HepG2 (cell line): ENCODE results near the gene NT5DC2. TPM values are rescaled to one million over a fixed set of nuclear protein-coding genes. Genes with fewer than 3 reads are reported as not detected.
A peak's percentile ranks its signal among the peaks of the same experiment; 100 is the strongest.

ENCODE experiments used
- ATAC-seq: fragments of 200-7000 bp; cut with Tn5 transposase; 3 replicates; pipeline ENCODE4 v1.9.1; 2020; ENCODE audit warnings: mild to moderate bottlenecking, moderate library complexity
- BruUV-seq: library from RNA; stranded (reverse); fragments of 400-500 nt; replicated peaks from 2 replicates; lab custom pipeline; 2021; lab: Mats Ljungman, UMichigan
- CTCF ChIA-PET: fragments of 300-600 bp; formaldehyde crosslinking; extraction: SDS; loops from one replicate; lab custom pipeline; 2021; ENCODE audit warnings: low total read pairs, inconsistent platforms, low intra/inter-chr PET ratio; lab: Yijun Ruan, JAX
- POLR2A ChIA-PET: fragments of 350-600 bp; sonication (Branson Sonifier 250); formaldehyde crosslinking; loops from one replicate; lab custom pipeline; 2020; ENCODE audit warnings: antibody characterized with exemption, inconsistent platforms; lab: Yijun Ruan, JAX
- DNase-seq: peaks from one replicate; pipeline ENCODE4 v3.0.0-alpha.2; 2015; ENCODE audit warnings: low spot score
- FAIRE-seq: peaks from 3 replicates; lab custom pipeline; 2011; peaks lifted over from hg19 to GRCh38; lab: Jason Lieb, UNC
- H2AFZ ChIP-seq: one replicate; pipeline ENCODE4 v1.6.1; 2011; ENCODE audit warnings: low read length, inconsistent platforms
- H3K27ac ChIP-seq: fragments of 300-600 bp; 3 replicates; pipeline ENCODE4 v1.8.0; 2011; ENCODE audit warnings: mixed run types, mild to moderate bottlenecking, mixed read lengths, low read length, inconsistent platforms; ENCODE audit not compliant: insufficient read depth; ENCODE audit errors: extremely low read length
- H3K27me3 ChIP-seq, 2 experiments: fragments of 200-600 bp in 1 of 2; 2 replicates in 1 of 2; 3 replicates in 1 of 2; pipeline versions ENCODE4 v1.6.0 to v1.8.0; 2011; ENCODE audit warnings: low read length in 2 of 2, mild to moderate bottlenecking in 2 of 2, moderate library complexity in 2 of 2, inconsistent platforms in 1 of 2; ENCODE audit not compliant: insufficient read depth in 2 of 2, control insufficient read depth in 1 of 2
- H3K36me3 ChIP-seq, 2 experiments: fragments of 200-600 bp in 1 of 2; replicated peaks in 1 of 2; 2 replicates in 1 of 2; 3 replicates in 1 of 2; pipeline versions ENCODE4 v1.5.1 to v1.8.0; 2011; ENCODE audit warnings: low read length in 2 of 2, inconsistent platforms in 1 of 2; ENCODE audit not compliant: insufficient read depth in 2 of 2, control insufficient read depth in 1 of 2
- H3K4me1 ChIP-seq: 2 replicates; pipeline ENCODE4 v1.5.1; 2012; ENCODE audit warnings: low read length, inconsistent platforms; ENCODE audit not compliant: insufficient read depth
- H3K4me2 ChIP-seq: 2 replicates; pipeline ENCODE4 v1.6.0; 2011; ENCODE audit warnings: low read depth, low read length, inconsistent platforms
- H3K4me3 ChIP-seq, 3 experiments: fragments of 200-600 bp in 1 of 3; sonication (generic), shearing (Covaris generic) in 1 of 3; replicated peaks in 1 of 3; 2 replicates each; pipeline ENCODE4 v1.5.1; 2011 to 2016; ENCODE audit warnings: low read length in 3 of 3, inconsistent platforms in 2 of 3, low read depth in 2 of 3, mild to moderate bottlenecking in 2 of 3, control low read depth in 1 of 3, mixed read lengths in 1 of 3; ENCODE audit not compliant: insufficient read depth in 1 of 3
- H3K79me2 ChIP-seq: one replicate; pipeline ENCODE4 v1.6.1; 2011; ENCODE audit warnings: low read length, inconsistent platforms; ENCODE audit not compliant: insufficient read depth
- H3K9ac ChIP-seq: 2 replicates; pipeline ENCODE4 v1.6.0; 2011; ENCODE audit warnings: mild to moderate bottlenecking, low read depth, low read length, inconsistent platforms; ENCODE audit not compliant: insufficient read depth
- H3K9me3 ChIP-seq: 2 replicates; pipeline ENCODE4 v1.5.1; 2012; ENCODE audit warnings: mild to moderate bottlenecking, low read length
- H4K20me1 ChIP-seq: 2 replicates; pipeline ENCODE4 v1.6.0; 2011; ENCODE audit warnings: inconsistent platforms, mild to moderate bottlenecking, low read length, moderate library complexity; ENCODE audit not compliant: insufficient read depth
- AGO2 ChIP-seq: fragments of 200-400 bp; formaldehyde crosslinking; optimal IDR thresholded peaks from 2 replicates; pipeline ENCODE3; 2017; ENCODE audit warnings: mild to moderate bottlenecking, low read depth, low read length, moderate library complexity
- RBM22 ChIP-seq: fragments of 200-400 bp; formaldehyde crosslinking; optimal IDR thresholded peaks from 2 replicates; pipeline ENCODE3; 2017; ENCODE audit warnings: mild to moderate bottlenecking, low read length, moderate library complexity
- TRIM24 ChIP-seq: sonication (generic); formaldehyde crosslinking; IDR thresholded peaks from 2 replicates; pipeline ENCODE4 v1.8.0; 2022; ENCODE audit warnings: mild to moderate bottlenecking, missing genetic modification reagents
- ZNF616 ChIP-seq: sonication (generic); formaldehyde crosslinking; IDR thresholded peaks from 2 replicates; pipeline ENCODE4 v1.5.0; 2020; ENCODE audit warnings: low read depth, mild to moderate bottlenecking, missing genetic modification reagents
- WGBS: methylation state at CpG from one replicate; pipeline ENCODE4 v1.1.6; 2017; ENCODE audit warnings: low lambda C conversion rate; 5-methylcytosine and 5-hydroxymethylcytosine counted together
- in situ Hi-C: cut with HindIII; loops from 2 replicates; pipeline ENCODE4 v1.10.0; 2017; ENCODE audit warnings: low pct_unique_long_range_greater_than_20kb; ENCODE audit not compliant: extremely low pct_ligation_motif_present
- intact Hi-C: fragments of 100-400 bp; cut with micrococcal nuclease; formaldehyde crosslinking; loops from one replicate; pipeline ENCODE4 v1.10.0; 2022; ENCODE audit not compliant: unreplicated experiment
- polyA plus RNA-seq, 8 experiments: library from polyadenylated mRNA; depleted of rRNA in 3 of 8; stranded (reverse) in 7 of 8; unstranded in 1 of 8; fragments of >200 nt; fragmentation: Illumina TruSeq in 4 of 8; extraction: Trizol in 4 of 8; gene quantifications; 2 replicates each; pipeline versions ENCODE4 v1.2.1 to v1.2.3, GENCODE V29; 2011 to 2016; ENCODE audit warnings: low read depth in 4 of 8, missing spikeins in 1 of 8, mixed read lengths in 1 of 8; ENCODE audit not compliant: insufficient read depth in 1 of 8
- total RNA-seq, 5 experiments: library from RNA; depleted of rRNA; stranded (reverse); fragments of >200 nt; fragmentation: Illumina TruSeq; extraction: Trizol; gene quantifications; 2 replicates each; pipeline ENCODE4 v1.2.3, GENCODE V29; 2016; ENCODE audit warnings: low read depth in 1 of 5
- TF ChIP-seq, protein P1 (sequence below): sonication (generic); formaldehyde crosslinking; IDR thresholded peaks from 2 replicates; pipeline ENCODE4 v1.4.0; 2020; ENCODE audit warnings: missing genetic modification reagents
- TF ChIP-seq, protein P2 (sequence below): sonication (generic); formaldehyde crosslinking; IDR thresholded peaks from 2 replicates; pipeline ENCODE4 v1.5.0; 2020; ENCODE audit warnings: mild to moderate bottlenecking, missing genetic modification reagents, moderate library complexity
- TF ChIP-seq, protein P3 (sequence below): sonication (generic); formaldehyde crosslinking; IDR thresholded peaks from 2 replicates; pipeline ENCODE4 v1.4.0; 2020; ENCODE audit warnings: missing genetic modification reagents

NT5DC2 gene
- total and polyA plus RNA-seq, 2 of the 13 experiments (the other 11 are each of a cell fraction or from before 2014, with no cell fraction given): 131 to 240 TPM

DNA sequence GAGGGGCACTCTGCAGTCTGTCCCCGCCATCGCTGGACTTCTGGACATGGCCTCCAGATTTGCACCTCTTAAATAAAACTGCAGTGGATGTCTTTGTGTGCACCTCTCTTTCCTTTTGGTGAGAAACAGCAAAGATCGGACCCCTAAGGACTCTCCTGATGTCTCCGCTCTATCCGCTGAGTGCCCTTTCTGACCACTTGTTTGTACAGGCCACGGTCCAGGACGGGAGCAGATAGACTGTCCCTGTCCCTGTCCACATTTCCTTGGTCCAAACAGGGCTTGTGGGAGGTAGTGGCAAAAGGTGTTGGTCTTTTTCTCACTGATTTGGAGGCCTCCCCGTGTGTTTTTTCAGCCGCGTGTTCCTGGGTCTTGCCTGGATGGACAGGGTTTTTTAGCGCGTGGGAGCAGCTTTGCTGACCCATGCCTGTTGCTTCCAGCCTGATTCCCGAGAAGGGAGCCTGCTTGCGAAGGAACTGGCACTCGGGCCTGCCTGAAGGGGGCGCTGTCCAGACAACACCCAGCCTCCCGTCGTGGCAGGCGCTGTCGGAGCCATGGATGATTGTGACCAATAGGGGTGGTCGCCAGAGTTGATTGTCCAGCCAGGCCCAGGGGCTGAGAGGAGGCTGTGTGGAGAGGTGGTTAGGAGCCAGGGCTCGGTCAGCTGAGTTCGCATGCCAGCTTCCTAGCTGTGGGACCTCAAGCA, 51.7 kb downstream of the NT5DC2 start:
- 94% methylated on average over 12 of the region's 23 CpGs for WGBS
- CTCF ChIA-PET: no interaction called here
- H4K20me1 ChIP-seq: no peaks in the 10 kb centered on the region
- H3K27me3 ChIP-seq: no peaks in the 10 kb centered on the region
- TF ChIP-seq, protein P1, sequence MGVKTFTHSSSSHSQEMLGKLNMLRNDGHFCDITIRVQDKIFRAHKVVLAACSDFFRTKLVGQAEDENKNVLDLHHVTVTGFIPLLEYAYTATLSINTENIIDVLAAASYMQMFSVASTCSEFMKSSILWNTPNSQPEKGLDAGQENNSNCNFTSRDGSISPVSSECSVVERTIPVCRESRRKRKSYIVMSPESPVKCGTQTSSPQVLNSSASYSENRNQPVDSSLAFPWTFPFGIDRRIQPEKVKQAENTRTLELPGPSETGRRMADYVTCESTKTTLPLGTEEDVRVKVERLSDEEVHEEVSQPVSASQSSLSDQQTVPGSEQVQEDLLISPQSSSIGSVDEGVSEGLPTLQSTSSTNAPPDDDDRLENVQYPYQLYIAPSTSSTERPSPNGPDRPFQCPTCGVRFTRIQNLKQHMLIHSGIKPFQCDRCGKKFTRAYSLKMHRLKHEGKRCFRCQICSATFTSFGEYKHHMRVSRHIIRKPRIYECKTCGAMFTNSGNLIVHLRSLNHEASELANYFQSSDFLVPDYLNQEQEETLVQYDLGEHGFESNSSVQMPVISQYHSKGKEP (CRISPR knock-in tag): no peak
- TF ChIP-seq TRIM24 (CRISPR knock-in tag): no peak
- peak; percentile 34 for TF ChIP-seq AGO2
- TF ChIP-seq, protein P2, sequence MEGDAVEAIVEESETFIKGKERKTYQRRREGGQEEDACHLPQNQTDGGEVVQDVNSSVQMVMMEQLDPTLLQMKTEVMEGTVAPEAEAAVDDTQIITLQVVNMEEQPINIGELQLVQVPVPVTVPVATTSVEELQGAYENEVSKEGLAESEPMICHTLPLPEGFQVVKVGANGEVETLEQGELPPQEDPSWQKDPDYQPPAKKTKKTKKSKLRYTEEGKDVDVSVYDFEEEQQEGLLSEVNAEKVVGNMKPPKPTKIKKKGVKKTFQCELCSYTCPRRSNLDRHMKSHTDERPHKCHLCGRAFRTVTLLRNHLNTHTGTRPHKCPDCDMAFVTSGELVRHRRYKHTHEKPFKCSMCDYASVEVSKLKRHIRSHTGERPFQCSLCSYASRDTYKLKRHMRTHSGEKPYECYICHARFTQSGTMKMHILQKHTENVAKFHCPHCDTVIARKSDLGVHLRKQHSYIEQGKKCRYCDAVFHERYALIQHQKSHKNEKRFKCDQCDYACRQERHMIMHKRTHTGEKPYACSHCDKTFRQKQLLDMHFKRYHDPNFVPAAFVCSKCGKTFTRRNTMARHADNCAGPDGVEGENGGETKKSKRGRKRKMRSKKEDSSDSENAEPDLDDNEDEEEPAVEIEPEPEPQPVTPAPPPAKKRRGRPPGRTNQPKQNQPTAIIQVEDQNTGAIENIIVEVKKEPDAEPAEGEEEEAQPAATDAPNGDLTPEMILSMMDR: peak; percentile 62
- TF ChIP-seq ZNF616: no peak
- TF ChIP-seq, protein P3, sequence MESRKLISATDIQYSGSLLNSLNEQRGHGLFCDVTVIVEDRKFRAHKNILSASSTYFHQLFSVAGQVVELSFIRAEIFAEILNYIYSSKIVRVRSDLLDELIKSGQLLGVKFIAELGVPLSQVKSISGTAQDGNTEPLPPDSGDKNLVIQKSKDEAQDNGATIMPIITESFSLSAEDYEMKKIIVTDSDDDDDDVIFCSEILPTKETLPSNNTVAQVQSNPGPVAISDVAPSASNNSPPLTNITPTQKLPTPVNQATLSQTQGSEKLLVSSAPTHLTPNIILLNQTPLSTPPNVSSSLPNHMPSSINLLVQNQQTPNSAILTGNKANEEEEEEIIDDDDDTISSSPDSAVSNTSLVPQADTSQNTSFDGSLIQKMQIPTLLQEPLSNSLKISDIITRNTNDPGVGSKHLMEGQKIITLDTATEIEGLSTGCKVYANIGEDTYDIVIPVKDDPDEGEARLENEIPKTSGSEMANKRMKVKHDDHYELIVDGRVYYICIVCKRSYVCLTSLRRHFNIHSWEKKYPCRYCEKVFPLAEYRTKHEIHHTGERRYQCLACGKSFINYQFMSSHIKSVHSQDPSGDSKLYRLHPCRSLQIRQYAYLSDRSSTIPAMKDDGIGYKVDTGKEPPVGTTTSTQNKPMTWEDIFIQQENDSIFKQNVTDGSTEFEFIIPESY: peak; percentile 90
- peak; percentile 22 for TF ChIP-seq RBM22
- TF ChIP-seq, all 625 proteins: peak for 4
- Histone ChIP-seq H3K4me2 (no peak overlapping the region), H3K36me3 (peaks cover 29 to 64% of the 10 kb centered on the region in 2 experiments), H3K9me3 (no peaks in the 10 kb centered on the region), H3K79me2 (no peaks in the 10 kb centered on the region), H3K9ac (no peak overlapping the region), H2AFZ (no peak overlapping the region), H3K4me1 (peaks cover 11% of the 10 kb centered on the region; the same call in 1 of the 2 replicates), H3K27ac (no peak overlapping the region), H3K4me3 (no peak overlapping the region)
- in situ Hi-C loops: no loop called here
- POLR2A ChIA-PET: no interaction called here
- FAIRE-seq (no peak), ATAC-seq (no peak), DNase-seq (no peak)
- no TSS peak for BruUV-seq
- intact Hi-C loops: no loop called here
